Astrocyte (in vitro differentiated cells and primary cell): ENCODE data around the gene CLCF1.

Experiments used
- EZH2 ChIP-seq: IDR thresholded peaks from 2 replicates; pipeline ENCODE4 v1.6.1; 2012; ENCODE audit warnings: mild to moderate bottlenecking, low read length, inconsistent platforms; ENCODE audit not compliant: insufficient read depth
- TF ChIP-seq, protein P1 (sequence below): IDR thresholded peaks from 2 replicates; pipeline ENCODE4 v1.5.1; 2011; ENCODE audit warnings: low read depth, mild to moderate bottlenecking, inconsistent platforms, low read length, moderate library complexity; ENCODE audit not compliant: insufficient read depth

DNA sequence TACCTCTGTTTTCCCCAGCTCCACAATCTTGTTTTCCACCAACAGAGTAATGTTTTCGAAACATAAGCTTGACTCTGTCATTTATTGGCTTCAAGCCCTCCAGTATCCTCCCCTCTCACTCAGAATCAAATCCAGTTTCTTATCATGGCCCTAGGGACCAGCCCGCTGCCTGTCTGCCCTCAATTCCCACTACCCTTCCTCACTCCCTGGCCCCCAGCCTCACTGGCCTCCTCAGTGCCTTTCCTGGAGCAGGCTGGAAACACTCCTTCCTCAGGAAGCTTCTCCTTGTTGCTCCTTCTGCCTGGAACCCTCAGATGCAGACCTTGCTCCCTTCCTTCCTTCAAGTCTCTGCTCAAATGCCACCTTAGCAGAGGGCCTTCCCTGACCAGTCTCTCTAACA lies 23.9 kb downstream of the CLCF1 start:
- TF ChIP-seq, protein P1, sequence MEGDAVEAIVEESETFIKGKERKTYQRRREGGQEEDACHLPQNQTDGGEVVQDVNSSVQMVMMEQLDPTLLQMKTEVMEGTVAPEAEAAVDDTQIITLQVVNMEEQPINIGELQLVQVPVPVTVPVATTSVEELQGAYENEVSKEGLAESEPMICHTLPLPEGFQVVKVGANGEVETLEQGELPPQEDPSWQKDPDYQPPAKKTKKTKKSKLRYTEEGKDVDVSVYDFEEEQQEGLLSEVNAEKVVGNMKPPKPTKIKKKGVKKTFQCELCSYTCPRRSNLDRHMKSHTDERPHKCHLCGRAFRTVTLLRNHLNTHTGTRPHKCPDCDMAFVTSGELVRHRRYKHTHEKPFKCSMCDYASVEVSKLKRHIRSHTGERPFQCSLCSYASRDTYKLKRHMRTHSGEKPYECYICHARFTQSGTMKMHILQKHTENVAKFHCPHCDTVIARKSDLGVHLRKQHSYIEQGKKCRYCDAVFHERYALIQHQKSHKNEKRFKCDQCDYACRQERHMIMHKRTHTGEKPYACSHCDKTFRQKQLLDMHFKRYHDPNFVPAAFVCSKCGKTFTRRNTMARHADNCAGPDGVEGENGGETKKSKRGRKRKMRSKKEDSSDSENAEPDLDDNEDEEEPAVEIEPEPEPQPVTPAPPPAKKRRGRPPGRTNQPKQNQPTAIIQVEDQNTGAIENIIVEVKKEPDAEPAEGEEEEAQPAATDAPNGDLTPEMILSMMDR = no peak
- no peak for TF ChIP-seq EZH2
